Glomerular visceral epithelial cell (primary cell): ENCODE measurements around the gene TMEM35B.
"Not testable (repeated sequence)": the region's sequence is repeated elsewhere in the genome, so short reads cannot be mapped to it uniquely, and the experiment has no call there.

Source experiments
- DNase-seq: peaks from one replicate; pipeline ENCODE4 v3.0.0-alpha.2; 2016; ENCODE audit errors: extremely low spot score

Gene TMEM35B

DNA sequence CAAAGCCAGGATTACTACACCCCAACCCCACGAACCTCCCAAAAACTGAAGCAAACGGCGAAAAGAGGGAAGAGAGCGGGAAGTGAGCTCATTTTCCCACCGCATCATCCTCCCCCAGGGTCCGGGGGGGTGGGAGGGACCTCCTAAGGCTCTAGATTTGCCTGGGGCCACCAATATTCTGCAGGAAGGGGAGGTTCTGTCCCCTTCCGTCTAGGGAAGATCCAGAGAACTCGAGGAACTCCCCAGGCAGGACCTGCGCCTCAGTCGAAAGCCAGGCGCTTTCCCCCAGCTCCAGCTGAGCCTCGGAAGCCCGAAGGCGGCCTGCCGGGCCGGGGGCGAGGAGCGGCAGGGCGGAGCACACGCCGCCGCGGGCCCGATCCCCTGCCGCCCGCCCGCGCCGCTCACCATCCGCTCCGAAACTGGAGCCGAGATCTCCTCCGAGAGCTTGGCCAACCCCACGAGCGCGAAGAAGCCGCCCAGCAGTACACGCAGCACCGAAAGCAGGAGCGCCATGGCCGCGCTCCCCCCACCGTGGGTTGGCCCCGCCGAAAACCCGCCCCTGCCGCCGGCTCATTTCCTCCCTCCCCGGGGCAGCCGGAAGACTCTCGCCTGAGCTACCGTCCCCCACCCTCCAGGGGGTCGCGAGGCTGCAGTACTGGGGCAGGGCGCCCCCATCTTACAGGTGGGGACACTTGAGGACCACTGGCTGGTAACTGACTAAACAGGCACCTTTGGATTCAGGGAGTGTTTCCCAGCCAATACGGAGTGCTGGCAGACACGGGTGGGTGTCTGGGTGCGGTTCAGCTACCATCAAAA is at the start of gene TMEM35B:
TSS of gene TMEM35B (minus strand) at position 555 of the 816 bp plus-strand sequence. CDS start at position 513, 42 bp downstream.
- peak; percentile 64 for DNase-seq

- no peak for DNase-seq
These were observed 48.2 kb upstream of the TMEM35B start for GRCh38 chr1:35033346-35033745.

DNA sequence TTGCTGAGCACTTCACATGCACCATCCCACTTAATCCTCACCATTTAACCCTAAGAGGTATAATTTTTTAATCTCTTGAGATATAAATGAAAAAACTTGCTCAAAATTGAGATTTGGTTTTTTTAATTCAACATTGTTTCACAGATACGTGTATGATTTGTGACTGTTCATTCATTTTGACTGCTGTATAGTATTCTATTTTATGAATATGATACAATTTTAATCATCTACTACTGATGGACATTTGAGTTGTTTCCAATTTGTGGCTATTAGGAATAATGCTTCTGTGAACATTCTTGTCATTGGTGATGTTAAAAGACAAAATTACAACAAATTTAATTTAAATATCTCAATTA is 47.2 kb upstream of the TMEM35B start:
- DNase-seq = no peak

- peak; percentile 44 for DNase-seq
These were observed 45.8 kb upstream of the TMEM35B start for GRCh38 chr1:35030756-35031446.

GRCh38 chr1:35030338-35030737 is 45.2 kb upstream of the TMEM35B start:
- DNase-seq = no peak

DNA sequence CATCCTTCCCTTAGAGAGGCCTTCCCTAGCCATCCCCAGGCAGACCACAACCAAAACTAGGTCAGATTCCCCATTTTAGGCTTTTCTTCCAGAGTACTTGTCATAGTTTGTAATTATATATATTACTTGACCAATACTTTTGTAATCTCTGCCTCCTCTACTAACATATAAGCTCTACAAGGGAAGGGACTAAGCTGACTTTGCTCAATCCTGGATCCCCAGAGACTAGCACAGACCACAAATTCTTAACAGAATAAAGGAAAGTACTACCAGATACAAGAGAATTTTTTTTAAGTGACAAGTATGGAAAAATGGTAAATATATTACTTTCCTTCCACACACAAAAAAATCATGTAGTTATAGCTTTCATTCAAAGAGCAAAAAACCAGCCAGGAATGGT is 44.6 kb upstream of the TMEM35B start:
- no peak for DNase-seq

DNA sequence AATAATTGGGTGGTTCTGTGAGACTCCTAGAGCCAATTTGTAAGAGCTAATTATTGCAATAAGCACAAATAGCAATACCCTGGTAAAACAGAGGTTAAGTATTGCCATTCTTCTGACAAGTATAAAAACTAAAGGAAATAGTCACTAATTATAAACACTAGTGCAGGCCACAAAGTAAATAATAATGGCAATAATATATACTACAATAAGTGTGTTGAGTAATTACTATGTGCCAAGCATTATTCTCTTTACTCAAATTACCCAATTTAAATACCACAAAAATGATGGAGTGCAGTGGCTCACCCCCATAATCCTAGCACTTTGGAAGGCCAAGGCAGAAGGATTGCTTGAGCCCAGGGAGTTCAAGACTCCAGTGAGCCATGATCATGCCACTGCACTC is 31.3 kb upstream of the TMEM35B start:
- no peak for DNase-seq

- no peak for DNase-seq
These were observed 29.3 kb upstream of the TMEM35B start for GRCh38 chr1:35014486-35014885.

DNA sequence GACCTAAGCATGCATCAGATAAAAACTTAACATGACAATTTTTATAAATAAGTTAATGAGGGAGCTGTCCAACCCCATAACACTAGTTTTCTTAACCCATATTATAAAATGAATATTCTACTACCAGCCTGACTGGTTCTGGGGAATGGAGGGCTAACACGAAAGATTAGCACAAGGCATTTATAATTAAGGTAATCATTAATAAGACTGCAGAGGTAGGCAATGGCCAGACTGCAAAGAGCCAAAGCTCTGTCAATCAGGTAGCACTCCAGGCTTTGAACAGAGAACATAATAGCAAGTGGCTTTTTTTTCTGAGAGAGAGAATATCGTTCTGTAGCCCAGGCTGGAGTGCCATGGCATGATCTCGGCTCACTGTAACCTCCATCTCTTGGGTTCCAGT is 20.6 kb upstream of the TMEM35B start:
- no peak for DNase-seq

- DNase-seq = no peak
These were observed 16.6 kb upstream of the TMEM35B start for GRCh38 chr1:35001743-35002142.

- DNase-seq = no peak
These were observed 9.7 kb upstream of the TMEM35B start for GRCh38 chr1:34994878-34995277.

DNA sequence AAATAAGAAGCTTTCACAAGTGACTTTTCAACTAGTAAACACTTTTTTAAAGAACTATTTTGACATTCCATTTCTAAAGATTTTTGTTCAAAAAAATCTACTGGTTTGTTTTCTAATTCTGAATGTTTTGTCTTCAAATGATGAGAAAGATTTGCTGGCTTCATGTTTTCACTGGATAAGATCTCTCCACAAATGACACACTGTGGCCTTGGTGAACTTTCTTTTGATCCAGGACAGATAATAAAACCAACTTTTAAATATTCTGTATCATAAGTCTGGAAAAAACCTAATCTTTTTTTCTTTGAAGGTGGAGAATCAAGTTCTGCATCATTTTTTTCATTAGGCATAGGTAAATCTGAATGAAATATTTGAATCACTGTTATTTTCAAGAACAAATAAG is 3.4 kb upstream of the TMEM35B start:
- no peak for DNase-seq

DNA sequence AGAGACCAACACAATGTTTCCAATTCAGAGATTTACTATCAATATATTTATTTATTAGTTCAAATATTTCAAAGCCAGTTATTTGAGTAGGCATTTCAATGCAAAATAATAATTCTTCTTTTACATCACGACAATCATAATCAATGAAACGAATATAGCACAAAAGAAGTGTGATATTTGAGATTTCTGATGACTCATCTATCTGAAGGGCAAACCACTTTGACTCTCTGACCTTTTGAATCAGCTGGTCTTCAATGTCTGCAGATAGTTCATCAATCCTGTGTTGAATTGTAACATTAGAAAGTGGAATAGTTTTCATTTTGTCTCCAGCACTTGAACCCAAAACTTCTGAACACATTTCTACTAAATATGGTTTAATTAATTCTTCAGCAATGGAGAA is 3.0 kb upstream of the TMEM35B start:
- no peak for DNase-seq

GRCh38 chr1:34987018-34987417 is 1.9 kb upstream of the TMEM35B start:
- no peak for DNase-seq

GRCh38 chr1:34985609-34985904 is 410 bp upstream of the TMEM35B start:
- DNase-seq = not testable (repeated sequence)

DNA sequence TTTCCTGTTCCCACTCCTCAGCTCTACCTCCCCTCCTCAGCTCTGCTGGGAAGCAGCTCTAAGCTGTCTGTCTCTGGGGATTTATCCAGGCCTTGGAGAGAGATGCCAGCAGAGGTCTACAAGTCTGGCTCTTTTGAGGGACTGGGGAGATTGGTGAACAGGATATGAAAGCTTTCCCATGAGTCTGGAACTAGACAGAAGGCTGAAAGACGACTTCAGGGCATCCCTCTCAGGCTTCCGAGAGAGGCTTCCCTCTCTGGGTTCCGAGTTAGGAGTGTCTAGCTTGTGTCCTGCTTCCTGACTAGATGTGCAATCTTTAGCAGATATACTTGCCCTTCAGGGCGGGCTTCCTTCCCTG is 733 bp downstream of the TMEM35B start:
- no peak for DNase-seq

- DNase-seq = peak; percentile 50
These were observed 1.3 kb downstream of the TMEM35B start for GRCh38 chr1:34983700-34984355.

DNA sequence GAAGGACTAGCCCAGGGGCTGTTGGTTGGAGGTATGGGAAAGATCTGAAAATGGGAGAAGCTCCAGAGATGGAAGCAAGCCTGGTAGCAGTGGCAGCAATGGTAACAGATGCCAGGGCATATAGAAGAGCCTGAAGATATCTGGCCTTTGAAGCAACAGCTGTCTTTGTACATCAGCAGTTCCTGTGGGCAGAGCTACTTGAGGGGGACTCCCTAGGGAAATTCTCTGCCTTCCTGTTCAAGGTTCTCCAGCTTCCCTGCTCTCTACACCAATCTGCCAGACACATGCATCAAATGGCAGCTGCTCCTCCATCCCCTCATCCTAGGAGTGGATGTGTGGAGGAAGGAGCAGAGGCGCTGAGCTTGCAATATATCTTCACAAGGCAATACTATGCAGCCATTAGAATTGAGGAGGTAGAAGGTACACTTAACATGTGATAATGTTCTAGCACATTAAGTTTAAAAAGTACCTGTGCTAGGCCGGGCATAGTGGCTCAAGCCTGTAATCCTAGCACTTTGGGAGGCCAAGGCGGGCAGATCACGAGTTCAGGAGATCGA is 2.2 kb downstream of the TMEM35B start:
- no peak for DNase-seq

- DNase-seq = no peak
These were observed 4.4 kb downstream of the TMEM35B start for GRCh38 chr1:34980715-34981114.

DNA sequence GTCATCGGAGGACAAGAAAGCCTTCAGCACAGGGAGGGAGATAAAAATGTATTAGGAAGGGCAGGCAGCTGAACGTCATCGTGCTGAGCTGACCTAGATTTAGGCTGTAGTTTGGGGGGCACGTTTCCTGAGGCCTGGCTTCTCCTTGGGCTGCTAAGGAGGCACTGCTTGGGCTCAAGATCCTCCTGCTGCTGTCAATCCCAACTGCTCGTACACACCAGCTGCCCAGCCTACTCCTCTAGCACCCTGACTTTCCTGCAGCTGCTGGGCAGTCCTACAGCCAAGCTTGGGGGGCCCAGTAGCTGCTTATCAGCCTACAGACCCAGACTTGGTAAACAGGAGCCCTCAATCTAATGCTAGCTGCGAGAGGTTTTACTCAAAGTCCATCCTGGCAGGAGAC is 6.2 kb downstream of the TMEM35B start:
- no peak for DNase-seq

DNA sequence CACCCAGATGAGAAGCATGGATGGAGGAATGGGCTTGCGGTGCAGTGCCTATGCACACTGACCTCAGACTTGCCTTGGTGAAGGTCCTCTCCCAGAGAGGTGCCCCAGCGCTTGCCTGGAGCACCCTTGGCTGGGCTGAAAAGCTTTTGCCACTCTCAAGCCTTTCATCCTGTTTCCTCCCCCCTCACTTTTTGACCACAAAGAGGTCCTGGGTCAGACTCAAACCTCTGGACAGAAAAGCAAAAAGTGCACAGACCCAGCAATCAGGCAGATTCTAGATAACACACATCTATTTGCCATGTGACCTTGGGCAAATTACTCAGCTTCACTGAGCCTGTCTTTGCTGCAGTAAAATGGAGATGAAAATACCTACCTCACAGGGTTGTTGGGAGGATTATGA is 7.3 kb downstream of the TMEM35B start:
- no peak for DNase-seq

DNA sequence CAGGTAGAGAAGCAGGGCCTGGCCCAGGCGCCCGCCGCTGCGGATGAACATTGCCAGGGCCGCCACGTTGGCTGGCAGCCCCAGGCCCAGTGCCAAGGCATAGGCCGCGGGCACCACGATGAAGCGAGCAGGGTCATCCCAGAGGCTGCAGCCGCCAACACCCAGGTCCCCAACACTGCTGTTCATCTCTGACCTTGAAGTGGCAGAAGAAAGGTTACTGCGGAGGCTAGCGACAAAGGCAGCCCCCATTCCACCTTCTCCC is 8.0 kb downstream of the TMEM35B start:
- DNase-seq = no peak
